HS-27A (cell line): ENCODE measurements around the gene CPLX3.
A peak's percentile ranks its signal among the peaks of the same experiment; 100 is the strongest.

Experiments
- DNase-seq: peaks from one replicate; pipeline ENCODE4 v3.0.0-alpha.2; 2012; ENCODE audit warnings: low read depth, missing footprints

Gene CPLX3

GRCh38 chr15:74870436-74871215, 44.2 kb downstream of the CPLX3 start:
- DNase-seq = no peak

- no peak for DNase-seq
Measured at GRCh38 chr15:74872702-74873035, 46.2 kb downstream of the CPLX3 start.

- peak; percentile 88 for DNase-seq
Measured at GRCh38 chr15:74873036-74873755, 46.8 kb downstream of the CPLX3 start, which contains the start of gene SCAMP2. SCAMP2 (minus strand) TSS chr15:74873365; CDS start chr15:74873255, 110 bp downstream.

GRCh38 chr15:74873756-74874424, 47.5 kb downstream of the CPLX3 start:
- no peak for DNase-seq

GRCh38 chr15:74878273-74878672, 51.8 kb downstream of the CPLX3 start:
- no peak for DNase-seq
